ENCODE measurements around the gene CALM3. TPM values are rescaled to one million over a fixed set of nuclear protein-coding genes. Genes with fewer than 3 reads are reported as not detected.

The CALM3 gene
- polyA plus RNA-seq, 3 donors, result 165 to 240 (median 177) TPM

DNA sequence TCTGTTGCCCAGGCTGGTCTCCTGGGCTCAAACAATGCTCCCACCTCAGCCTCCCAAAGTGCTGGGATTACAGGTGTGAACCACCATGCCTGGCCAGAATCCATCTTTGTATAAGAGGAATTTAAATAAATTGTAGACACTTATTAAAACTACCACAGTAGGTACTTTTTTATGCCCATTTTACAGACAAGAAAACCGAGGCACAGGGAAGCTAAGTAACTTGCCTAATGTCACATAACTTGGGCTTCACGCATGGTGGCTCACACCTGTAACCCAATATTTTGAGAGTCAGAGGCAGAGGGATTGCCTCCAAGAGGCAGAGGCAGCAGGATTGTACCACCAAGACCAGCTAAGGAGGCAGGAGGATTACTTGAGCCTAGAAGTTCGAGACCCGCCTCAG lies 22.7 kb upstream of the CALM3 start:
- Histone ChIP-seq H3K4me2 (replicated peaks; ENCODE audit: extremely low read depth, low read length, poor library complexity, severe bottlenecking) (no peak overlapping the region), H3K79me2 (ENCODE audit: insufficient read depth, low read length) (no peaks in the 10 kb centered on the region), H4K20me1 (ENCODE audit: insufficient read depth, low read length) (no peaks in the 10 kb centered on the region), H3K9ac (ENCODE audit: insufficient read depth, low read length, poor library complexity, severe bottlenecking) (no peak overlapping the region), H3K9me3 (replicated peaks in 1 of 2; ENCODE audit: control insufficient read depth in 1 of 2, insufficient read depth in 1 of 2, low read length in 2 of 2) (peaks cover 7 to 10% of the 10 kb centered on the region in 2 donors), H3K27me3 (ENCODE audit: control insufficient read depth in 2 of 2, insufficient read depth in 2 of 2, low read length in 2 of 2) (no peaks in the 10 kb centered on the region), H3K27ac (ENCODE audit: low read depth in 1 of 2, low read length in 2 of 2) (no peak overlapping the region), H3K36me3 (replicated peaks in 1 of 2; ENCODE audit: control insufficient read depth in 1 of 2, insufficient read depth in 2 of 2, low read length in 2 of 2) (no peaks in the 10 kb centered on the region), H2AFZ (ENCODE audit: insufficient read depth, low read depth, low read length, poor library complexity, severe bottlenecking) (no peak overlapping the region), H3K4me3 (replicated peaks in 1 of 3; ENCODE audit: low read depth in 2 of 3, low read length in 3 of 3) (no peak overlapping the region), H3K4me1 (ENCODE audit: control insufficient read depth in 1 of 2, insufficient read depth in 2 of 2, low read length in 2 of 2) (peaks cover 23 to 25% of the 10 kb centered on the region in 2 donors)
- H3K27ac Mint-ChIP-seq, result no peak overlapping the region
- WGBS (ENCODE audit: insufficient coverage), result 100% methylated on average over 3 of the region's 4 CpGs
- intact Hi-C loops (cut with micrococcal nuclease), result no loop called here
- peaks cover 3 to 4% of the 10 kb centered on the region in 2 donors for H3K36me3 Mint-ChIP-seq
- H3K9me3 Mint-ChIP-seq, result peaks cover 16 to 25% (median 21%) of the 10 kb centered on the region in 7 donors
- peaks cover 26% of the 10 kb centered on the region for H3K4me1 Mint-ChIP-seq
- TF ChIP-seq, protein P1, sequence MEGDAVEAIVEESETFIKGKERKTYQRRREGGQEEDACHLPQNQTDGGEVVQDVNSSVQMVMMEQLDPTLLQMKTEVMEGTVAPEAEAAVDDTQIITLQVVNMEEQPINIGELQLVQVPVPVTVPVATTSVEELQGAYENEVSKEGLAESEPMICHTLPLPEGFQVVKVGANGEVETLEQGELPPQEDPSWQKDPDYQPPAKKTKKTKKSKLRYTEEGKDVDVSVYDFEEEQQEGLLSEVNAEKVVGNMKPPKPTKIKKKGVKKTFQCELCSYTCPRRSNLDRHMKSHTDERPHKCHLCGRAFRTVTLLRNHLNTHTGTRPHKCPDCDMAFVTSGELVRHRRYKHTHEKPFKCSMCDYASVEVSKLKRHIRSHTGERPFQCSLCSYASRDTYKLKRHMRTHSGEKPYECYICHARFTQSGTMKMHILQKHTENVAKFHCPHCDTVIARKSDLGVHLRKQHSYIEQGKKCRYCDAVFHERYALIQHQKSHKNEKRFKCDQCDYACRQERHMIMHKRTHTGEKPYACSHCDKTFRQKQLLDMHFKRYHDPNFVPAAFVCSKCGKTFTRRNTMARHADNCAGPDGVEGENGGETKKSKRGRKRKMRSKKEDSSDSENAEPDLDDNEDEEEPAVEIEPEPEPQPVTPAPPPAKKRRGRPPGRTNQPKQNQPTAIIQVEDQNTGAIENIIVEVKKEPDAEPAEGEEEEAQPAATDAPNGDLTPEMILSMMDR (IDR thresholded peaks at IDR 0.05), result no peak
- no peak for DNase-seq
- H3K4me3 Mint-ChIP-seq, result no peak overlapping the region
- H3K27me3 Mint-ChIP-seq (ENCODE audit: low read depth in 3 of 3), result peaks cover 0 to 8% (median 0%) of the 10 kb centered on the region in 3 donors

DNA sequence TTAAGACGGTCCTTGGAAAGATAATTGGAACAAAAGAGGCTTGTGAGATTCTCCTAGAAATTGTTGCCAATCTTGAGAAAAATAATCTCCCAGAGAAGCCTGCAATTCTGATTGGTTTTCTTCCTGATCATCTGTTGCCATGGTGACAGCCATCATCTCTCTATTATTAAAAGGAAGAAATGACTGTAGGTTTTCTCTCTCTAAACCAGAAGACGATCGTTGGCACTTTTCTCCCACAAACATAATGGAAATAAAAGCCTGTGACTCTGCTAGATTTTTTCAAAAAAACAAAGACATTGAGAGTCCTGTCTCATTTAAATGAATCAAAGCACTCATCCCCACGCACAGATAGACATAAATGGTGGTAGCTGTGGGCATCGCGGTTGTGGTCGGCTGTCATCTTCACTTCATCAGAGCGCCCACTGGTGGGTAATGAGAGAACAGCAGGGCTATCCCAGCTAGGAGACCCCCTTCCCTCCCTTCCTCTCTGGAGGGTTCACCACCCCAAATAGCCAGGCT lies 21.7 kb upstream of the CALM3 start:
- Mint-ChIP-seq H3K36me3 (peaks cover 3 to 4% of the 10 kb centered on the region in 2 donors), H3K4me1 (peaks cover 26% of the 10 kb centered on the region), H3K27me3 (ENCODE audit: low read depth in 3 of 3) (peaks cover 0 to 7% (median 0%) of the 10 kb centered on the region in 3 donors), H3K9me3 (peaks cover 16 to 23% (median 21%) of the 10 kb centered on the region in 7 donors), H3K4me3 (no peak overlapping the region), H3K27ac (peak overlapping the region in 5 of 7 donors; percentile 12 to 64 (median 43))
- Histone ChIP-seq H3K4me1 (ENCODE audit: control insufficient read depth in 1 of 2, insufficient read depth in 2 of 2, low read length in 2 of 2) (peaks cover 23 to 25% of the 10 kb centered on the region in 2 donors), H3K9ac (ENCODE audit: insufficient read depth, low read length, poor library complexity, severe bottlenecking) (no peak overlapping the region), H3K27me3 (ENCODE audit: control insufficient read depth in 2 of 2, insufficient read depth in 2 of 2, low read length in 2 of 2) (no peaks in the 10 kb centered on the region), H3K4me3 (replicated peaks in 1 of 3; ENCODE audit: low read depth in 2 of 3, low read length in 3 of 3) (no peak overlapping the region), H3K9me3 (replicated peaks in 1 of 2; ENCODE audit: control insufficient read depth in 1 of 2, insufficient read depth in 1 of 2, low read length in 2 of 2) (peaks cover 7 to 10% of the 10 kb centered on the region in 2 donors), H3K36me3 (replicated peaks in 1 of 2; ENCODE audit: control insufficient read depth in 1 of 2, insufficient read depth in 2 of 2, low read length in 2 of 2) (no peaks in the 10 kb centered on the region), H2AFZ (ENCODE audit: insufficient read depth, low read depth, low read length, poor library complexity, severe bottlenecking) (no peak overlapping the region), H4K20me1 (ENCODE audit: insufficient read depth, low read length) (no peaks in the 10 kb centered on the region), H3K27ac (ENCODE audit: low read depth in 1 of 2, low read length in 2 of 2) (no peak overlapping the region), H3K4me2 (replicated peaks; ENCODE audit: extremely low read depth, low read length, poor library complexity, severe bottlenecking) (no peak overlapping the region), H3K79me2 (ENCODE audit: insufficient read depth, low read length) (no peaks in the 10 kb centered on the region)
- TF ChIP-seq, protein P1 (IDR thresholded peaks at IDR 0.05), result peak; percentile 65
- no CpG with 5 or more reads among the region's 8 CpGs for WGBS (ENCODE audit: insufficient coverage)
- DNase-seq, result no peak
- intact Hi-C loops (cut with micrococcal nuclease), result no loop called here

Data from CD14-positive monocyte (primary cell).